Hematopoietic multipotent progenitor cell treated with erythropoietin and hydrocortisone succinate and interleukin-3 and kit ligand, for 6 days (in vitro differentiated cells): ENCODE results near the gene PDE4B.
A peak's percentile ranks its signal among the peaks of the same experiment; 100 is the strongest.
"Not testable (repeated sequence)": the region's sequence is repeated elsewhere in the genome, so short reads cannot be mapped to it uniquely, and the experiment has no call there.

Experiments used
- DNase-seq: peaks from one replicate; pipeline ENCODE4 v3.0.0-alpha.2; 2015

PDE4B gene

DNA sequence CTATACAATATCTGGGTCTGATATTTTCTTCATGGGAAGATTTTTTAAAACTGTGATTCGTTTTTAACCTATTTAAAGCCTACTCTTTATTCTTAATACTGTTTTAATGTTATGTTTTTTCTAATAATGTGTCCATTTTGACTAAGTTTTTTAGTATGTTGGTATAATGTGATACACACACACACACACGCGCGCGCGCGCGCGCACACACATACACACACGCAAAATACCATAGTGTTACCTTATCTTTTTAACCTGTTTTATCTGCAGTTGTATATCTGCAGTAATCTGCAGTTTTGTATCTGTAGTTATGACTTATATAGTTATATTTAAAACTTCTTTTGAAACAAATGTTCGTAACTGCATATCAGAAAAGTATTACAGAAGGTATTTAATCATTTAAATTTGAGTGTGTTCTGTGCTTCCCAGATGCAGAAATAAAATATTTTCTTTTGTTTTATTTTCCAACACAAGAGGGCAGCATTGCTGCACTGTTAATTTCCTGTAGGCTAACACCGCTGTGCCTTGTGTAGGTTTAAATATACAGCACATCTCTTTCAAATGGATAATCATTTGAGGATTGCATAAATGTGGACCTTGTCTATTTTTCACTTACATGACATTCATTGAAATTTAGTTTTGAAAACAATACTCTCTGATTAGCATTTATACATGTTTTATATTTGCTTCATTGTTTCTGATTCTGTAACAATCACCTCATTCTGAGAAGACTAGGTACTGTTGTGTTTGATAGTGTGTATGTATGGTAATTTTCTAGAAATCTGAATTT is 166.1 kb downstream of the PDE4B start:
- peak; percentile 73 for DNase-seq

DNA sequence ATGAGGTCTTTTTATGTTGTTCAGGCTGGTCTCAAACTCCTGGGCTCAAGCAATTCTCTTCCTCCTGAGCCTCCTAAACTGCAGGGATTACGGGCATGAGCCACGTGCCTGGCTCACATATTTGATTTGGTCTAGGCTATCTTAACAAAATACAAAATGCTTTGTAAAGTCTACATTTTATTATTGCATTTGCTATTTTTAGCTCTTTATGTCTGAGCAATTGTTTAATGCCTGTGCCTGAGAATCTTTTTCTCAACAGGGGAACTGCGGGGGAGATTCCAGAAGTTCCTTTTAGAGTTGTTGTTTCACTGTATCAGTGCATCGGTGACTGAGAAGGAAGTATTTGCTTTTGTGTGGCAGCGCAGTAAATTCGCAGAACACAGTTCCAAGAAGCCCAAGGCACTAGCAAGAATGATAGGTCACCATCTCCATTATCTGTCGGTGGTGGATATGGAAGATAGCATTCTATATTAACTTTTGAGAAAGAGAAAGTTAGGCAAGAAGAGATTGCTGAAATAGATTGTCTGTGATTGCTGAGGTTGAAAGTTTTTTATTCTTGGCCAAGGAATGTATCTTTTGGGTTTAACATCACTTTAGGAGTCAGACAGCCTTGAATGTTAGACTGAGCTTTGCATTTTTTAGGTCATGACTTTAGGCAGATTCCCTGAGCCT is 167.3 kb downstream of the PDE4B start:
- DNase-seq = peak; percentile 26

DNA sequence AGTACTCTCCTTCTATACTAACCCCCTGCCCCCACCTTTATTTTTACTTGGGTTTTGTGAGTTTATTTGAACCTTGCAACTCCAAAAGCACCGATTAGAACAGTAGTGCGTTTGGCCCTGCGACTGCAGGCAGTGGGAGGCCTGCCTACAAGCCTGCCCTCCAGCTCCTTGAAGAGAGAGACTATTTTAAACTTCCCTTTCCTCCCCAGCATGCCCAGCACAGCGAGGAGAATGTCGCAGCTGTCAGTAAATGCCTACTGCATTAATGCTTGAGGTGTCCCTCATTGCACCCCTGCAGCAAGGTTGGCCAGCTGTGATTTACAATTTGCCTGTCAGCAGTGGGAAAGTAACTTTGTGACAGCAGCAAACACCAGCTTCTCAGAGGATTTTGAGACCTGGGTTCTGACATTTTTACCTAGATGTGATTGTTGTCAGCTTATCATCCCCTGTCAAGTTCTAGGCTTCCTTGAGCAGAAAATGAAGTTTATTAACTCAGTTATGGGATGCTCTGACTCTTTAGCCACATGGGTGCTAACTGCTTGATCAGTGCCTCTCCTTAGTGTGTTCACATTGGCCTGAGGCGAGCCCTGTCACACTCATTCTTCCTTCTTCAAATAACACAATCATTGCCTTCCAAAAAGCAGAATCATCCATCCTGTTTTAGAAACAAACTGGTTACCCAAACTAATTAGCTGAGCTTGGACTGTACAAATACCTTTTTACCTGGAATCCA is 170.6 kb downstream of the PDE4B start:
- DNase-seq = no peak

DNA sequence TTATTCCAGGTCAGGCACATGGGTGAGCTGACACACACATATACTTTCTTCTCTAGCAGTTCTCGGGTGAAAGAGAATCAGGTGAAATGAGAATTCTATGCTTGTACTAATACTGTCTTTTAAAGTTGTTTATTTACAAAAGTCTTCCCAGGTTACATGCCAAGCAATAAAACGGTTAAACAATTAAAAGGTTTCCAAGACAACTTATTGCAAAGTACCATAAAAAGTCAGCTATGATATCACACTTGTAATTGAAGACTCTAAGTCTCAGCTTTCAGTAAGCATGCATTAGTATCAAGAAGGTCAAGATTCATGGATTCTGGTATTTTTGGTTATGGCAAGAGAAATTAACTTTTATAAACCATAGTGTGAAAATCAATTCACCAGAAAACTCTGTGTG is 171.4 kb downstream of the PDE4B start:
- no peak for DNase-seq

DNA sequence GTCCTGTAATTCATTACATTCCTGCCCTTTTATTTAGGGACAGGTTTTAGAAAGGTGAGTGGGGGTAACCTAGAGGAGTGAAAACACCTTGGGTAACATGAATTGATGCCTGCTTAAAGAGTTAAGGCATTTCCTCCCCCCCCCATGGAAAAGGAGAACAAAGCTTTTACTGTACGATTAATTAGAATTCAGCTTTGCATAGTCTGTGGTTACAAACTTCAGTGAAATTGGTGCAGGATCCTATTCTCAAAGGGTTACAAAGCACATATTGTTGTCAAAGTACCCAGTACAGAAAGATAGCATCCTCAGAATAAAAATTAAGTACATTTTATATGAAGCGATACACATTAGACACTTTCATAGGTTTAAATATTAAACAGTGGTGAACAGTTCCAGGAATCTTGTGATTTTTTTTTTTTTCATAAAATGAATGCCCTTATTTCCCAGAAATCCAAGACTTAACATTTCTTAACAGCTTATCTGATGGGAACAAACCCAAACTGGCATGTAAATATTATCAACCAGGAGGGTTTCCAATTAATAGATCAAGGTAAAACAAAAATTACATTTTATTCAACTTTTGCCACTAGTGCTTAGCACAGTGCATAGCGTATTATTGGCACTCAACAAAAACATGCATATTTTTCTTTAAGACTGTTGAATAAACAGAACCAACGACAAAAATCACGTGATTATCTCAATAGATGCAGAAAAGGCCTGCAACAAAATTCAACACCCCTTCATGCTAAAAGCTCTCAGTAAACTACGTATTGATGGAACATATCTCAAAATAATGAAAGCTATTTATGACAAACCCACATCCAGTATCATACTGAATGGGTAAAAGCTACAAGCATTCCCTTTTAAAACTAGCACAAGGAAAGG is 172.7 kb downstream of the PDE4B start:
- no peak for DNase-seq

DNA sequence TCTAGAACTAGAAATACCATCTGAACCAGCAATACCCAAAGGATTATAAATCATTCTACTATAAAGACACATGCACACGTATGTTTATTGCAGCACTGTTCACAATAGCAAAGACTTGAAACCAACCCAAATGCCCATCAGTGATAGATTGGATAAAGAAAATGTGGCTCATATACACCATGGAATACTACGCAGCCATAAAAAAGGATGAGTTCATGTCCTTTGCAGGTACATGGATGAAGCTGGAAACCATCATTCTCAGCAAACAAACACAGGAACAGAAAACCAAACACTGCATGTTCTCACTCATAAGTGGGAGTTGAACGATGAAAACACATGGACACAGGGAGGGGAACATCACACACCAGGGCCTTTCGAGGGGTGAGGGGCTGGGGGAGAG is 174.8 kb downstream of the PDE4B start:
- not testable (repeated sequence) for DNase-seq

DNA sequence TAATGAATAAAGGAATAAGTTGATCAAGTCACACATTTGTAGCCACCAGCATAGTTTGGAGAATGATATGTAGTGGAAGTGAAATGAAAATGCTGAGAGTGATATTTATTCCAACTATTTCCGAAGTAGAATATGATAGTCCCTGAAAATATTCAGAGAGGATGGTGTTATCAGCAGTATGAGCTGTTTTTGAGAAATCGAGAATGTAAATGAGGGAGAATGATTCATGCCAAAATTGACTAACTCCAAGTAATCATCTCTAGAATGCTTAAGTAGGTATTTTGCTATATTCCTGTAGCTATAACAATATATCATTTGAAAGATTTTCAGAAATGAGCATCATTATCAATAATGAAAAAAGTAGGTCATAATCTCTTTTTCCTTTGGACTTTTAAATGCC is 178.9 kb downstream of the PDE4B start:
- no peak for DNase-seq

DNA sequence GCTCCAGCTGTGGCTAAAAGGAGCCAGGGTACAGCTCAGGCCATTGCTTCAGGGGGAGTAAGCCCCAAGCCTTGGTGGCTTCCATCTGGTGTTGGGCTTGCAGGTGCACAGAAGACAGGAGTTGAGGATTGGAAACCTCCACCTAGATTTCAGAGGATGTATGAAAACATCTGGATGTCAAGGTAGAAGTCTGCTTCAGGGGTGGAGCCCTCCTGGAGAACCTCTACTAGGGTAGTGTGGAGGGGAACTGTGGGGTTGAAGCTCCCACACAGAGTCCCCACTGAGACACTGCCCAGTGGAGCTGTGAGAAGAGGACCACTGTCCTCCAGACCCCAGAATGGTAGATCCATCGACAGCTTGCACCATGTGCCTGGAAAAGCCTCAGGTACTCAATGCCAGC is 183.0 kb downstream of the PDE4B start:
- DNase-seq = no peak

- DNase-seq = no peak
Observed at GRCh38 chr1:65979136-65980044, 186.7 kb downstream of the PDE4B start.

- DNase-seq = no peak
Observed at GRCh38 chr1:65980237-65980636, 187.5 kb downstream of the PDE4B start.

DNA sequence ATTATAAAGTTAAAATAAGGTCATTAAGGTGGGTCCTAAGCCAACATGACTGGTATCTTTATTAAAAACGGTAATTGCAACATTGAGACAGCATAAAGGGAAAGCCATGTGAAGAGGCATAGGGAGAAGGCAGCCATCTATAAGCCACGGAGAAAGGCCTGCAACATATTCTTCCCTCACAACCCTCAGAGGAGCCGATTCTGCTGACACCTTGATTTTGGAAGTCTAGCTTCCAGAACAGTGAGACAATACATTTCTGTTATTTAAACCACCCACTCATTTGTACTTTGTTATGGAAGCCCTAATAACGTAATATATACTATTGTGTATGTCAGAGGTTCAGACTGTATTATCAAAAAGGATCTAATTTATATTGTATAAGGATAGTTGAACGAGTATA is 190.8 kb downstream of the PDE4B start:
- no peak for DNase-seq

- no peak for DNase-seq
Observed at GRCh38 chr1:65985393-65986066, 192.8 kb downstream of the PDE4B start.

GRCh38 chr1:65986146-65986545 is 193.5 kb downstream of the PDE4B start:
- no peak for DNase-seq

DNA sequence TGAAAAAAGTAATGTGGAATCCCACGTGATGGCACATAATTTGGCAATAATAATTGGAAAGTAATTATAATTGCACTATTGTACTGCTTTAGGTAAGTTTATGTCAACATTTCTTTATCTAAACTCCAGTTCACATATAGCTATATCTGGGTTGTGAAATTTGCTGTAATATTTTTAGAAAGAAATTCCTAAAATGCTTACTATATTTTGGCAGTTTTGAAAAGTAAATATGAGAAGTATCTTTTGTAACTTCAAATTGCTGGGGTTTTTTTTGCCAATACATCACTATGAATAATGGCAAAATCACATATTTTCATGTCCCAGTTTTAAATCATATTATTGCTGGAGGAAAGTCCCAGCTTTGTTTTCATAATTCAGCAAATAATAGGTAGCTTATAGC is 197.5 kb downstream of the PDE4B start:
- DNase-seq = no peak

- DNase-seq = no peak
Observed at GRCh38 chr1:65991694-65992093, 199.0 kb downstream of the PDE4B start.

GRCh38 chr1:65992165-65992821 is 199.6 kb downstream of the PDE4B start:
- no peak for DNase-seq

DNA sequence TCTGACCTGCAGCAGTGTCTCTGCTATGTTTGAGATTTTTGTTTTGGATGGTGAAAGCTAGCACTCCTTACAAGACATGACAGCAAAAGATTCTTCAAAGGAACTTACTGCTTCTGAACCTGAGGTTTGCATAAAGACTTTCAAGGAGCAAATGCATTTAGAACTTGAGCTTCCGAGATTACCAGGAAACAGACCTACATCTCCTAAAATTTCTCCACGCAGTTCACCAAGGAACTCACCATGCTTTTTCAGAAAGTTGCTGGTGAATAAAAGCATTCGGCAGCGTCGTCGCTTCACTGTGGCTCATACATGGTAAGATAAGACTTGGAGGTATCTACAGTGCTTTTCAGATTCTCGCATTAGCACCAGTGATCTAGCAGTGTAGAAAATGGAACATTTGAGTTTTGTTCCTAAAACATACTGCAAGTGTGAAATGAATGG is 200.2 kb downstream of the PDE4B start:
- no peak for DNase-seq

GRCh38 chr1:65994223-65994622 is 201.5 kb downstream of the PDE4B start:
- DNase-seq = no peak

GRCh38 chr1:65995336-65995735 is 202.6 kb downstream of the PDE4B start:
- DNase-seq = no peak

- no peak for DNase-seq
Observed at GRCh38 chr1:65995928-65996327, 203.2 kb downstream of the PDE4B start.

DNA sequence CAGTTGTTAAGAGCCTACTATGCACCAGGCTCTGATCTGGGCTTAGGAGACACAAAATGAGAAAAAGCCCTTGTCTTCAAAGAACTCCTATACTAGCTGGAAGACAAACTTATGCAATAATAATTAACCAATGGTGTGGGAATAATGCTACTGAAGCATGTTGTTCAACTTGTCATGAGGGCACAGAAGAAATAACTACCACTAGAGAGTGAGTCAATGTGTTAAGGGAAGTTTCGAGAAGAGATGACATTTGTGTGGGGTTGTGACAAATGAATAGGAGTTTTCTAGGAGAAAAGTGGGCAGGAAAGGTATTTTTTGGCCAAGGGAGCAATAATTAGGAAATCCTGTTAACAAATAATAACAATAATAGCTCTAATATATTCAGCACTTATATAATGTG is 205.0 kb downstream of the PDE4B start:
- DNase-seq = no peak
